ENCODE data around the gene CCDC169. TPM values are rescaled to one million over a fixed set of nuclear protein-coding genes. Genes with fewer than 3 reads are reported as not detected.

Gene CCDC169
- total and polyA plus RNA-seq, 2 of the 13 experiments (the other 11 are each of a cell fraction or from before 2014, with no cell fraction given): 0.25 to 0.33 TPM

- no peak overlapping the region for H2AFZ ChIP-seq (ENCODE audit: low read length)
- no peak for FAIRE-seq
- no peak overlapping the region for H3K9ac ChIP-seq (ENCODE audit: insufficient read depth, low read depth, low read length)
- no peaks in the 10 kb centered on the region for H4K20me1 ChIP-seq (ENCODE audit: insufficient read depth, low read length)
- H3K27ac ChIP-seq (ENCODE audit: extremely low read length, insufficient read depth, low read length): no peak overlapping the region
- H3K9me3 ChIP-seq (ENCODE audit: low read length): no peaks in the 10 kb centered on the region
- WGBS (ENCODE audit: low lambda C conversion rate): 26% methylated on average over 4 of the region's 4 CpGs
- H3K27me3 ChIP-seq (ENCODE audit: control insufficient read depth in 1 of 2, insufficient read depth in 2 of 2, low read length in 2 of 2): peaks cover 0 to 7% of the 10 kb centered on the region in 2 experiments; a peak in 3 of 5 replicates
- ChIA-PET CTCF (ENCODE audit: low intra/inter-chr PET ratio, low total read pairs) (no interaction called here), POLR2A (no interaction called here)
- H3K4me1 ChIP-seq (ENCODE audit: insufficient read depth, low read length): no peaks in the 10 kb centered on the region
- no peak overlapping the region for H3K4me2 ChIP-seq (ENCODE audit: low read depth, low read length)
- no peaks in the 10 kb centered on the region for H3K36me3 ChIP-seq (replicated peaks in 1 of 2; ENCODE audit: control insufficient read depth in 1 of 2, insufficient read depth in 2 of 2, low read length in 2 of 2)
- H3K79me2 ChIP-seq (ENCODE audit: insufficient read depth, low read length): no peaks in the 10 kb centered on the region
- in situ Hi-C loops (cut with HindIII; ENCODE audit: extremely low pct_ligation_motif_present, low pct_unique_long_range_greater_than_20kb): no loop called here
- TF ChIP-seq, protein P1, sequence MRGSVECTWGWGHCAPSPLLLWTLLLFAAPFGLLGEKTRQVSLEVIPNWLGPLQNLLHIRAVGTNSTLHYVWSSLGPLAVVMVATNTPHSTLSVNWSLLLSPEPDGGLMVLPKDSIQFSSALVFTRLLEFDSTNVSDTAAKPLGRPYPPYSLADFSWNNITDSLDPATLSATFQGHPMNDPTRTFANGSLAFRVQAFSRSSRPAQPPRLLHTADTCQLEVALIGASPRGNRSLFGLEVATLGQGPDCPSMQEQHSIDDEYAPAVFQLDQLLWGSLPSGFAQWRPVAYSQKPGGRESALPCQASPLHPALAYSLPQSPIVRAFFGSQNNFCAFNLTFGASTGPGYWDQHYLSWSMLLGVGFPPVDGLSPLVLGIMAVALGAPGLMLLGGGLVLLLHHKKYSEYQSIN (CRISPR knock-in tag; IDR thresholded peaks at IDR 0.05; ENCODE audit: borderline replicate concordance): no peak
- TF ChIP-seq REXO4 (CRISPR knock-in tag; IDR thresholded peaks at IDR 0.05; ENCODE audit: borderline replicate concordance) (no peak), SMC3 (IDR thresholded peaks at IDR 0.05; ENCODE audit: low read length) (no peak), HOXA5 (CRISPR knock-in tag; IDR thresholded peaks at IDR 0.05) (no peak)
- TF ChIP-seq, protein P2, sequence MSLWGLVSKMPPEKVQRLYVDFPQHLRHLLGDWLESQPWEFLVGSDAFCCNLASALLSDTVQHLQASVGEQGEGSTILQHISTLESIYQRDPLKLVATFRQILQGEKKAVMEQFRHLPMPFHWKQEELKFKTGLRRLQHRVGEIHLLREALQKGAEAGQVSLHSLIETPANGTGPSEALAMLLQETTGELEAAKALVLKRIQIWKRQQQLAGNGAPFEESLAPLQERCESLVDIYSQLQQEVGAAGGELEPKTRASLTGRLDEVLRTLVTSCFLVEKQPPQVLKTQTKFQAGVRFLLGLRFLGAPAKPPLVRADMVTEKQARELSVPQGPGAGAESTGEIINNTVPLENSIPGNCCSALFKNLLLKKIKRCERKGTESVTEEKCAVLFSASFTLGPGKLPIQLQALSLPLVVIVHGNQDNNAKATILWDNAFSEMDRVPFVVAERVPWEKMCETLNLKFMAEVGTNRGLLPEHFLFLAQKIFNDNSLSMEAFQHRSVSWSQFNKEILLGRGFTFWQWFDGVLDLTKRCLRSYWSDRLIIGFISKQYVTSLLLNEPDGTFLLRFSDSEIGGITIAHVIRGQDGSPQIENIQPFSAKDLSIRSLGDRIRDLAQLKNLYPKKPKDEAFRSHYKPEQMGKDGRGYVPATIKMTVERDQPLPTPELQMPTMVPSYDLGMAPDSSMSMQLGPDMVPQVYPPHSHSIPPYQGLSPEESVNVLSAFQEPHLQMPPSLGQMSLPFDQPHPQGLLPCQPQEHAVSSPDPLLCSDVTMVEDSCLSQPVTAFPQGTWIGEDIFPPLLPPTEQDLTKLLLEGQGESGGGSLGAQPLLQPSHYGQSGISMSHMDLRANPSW (CRISPR knock-in tag; IDR thresholded peaks at IDR 0.05; ENCODE audit: borderline replicate concordance): no peak
- intact Hi-C loops (cut with micrococcal nuclease; ENCODE audit: unreplicated experiment): no loop called here
- H3K4me3 ChIP-seq (replicated peaks in 1 of 3; ENCODE audit: insufficient read depth in 1 of 3, low read depth in 2 of 3, low read length in 3 of 3): no peak overlapping the region
- DNase-seq (ENCODE audit: low spot score): no peak
- no TSS peak for BruUV-seq (replicated peaks)
- no peak; the same call in 2 of the 3 replicates for ATAC-seq
These were observed 988 bp upstream of the CCDC169 start for GRCh38 chr13:36298535-36299068.
